Measurements from ENCODE around the gene MAN1A2. TPM values are rescaled to one million over a fixed set of nuclear protein-coding genes. Genes with fewer than 3 reads are reported as not detected.

The MAN1A2 gene
- total and polyA plus RNA-seq, 10 of the 15 experiments (the other 5 are each of a cell fraction or from before 2014, with no cell fraction given) = 2.8 to 23.6 (median 16.0) TPM

GRCh38 chr1:117562581-117563491, 195.6 kb downstream of the MAN1A2 start:
- ATAC-seq (no peak), DNase-seq (ENCODE audit: low read depth, low spot score) (no peak)
- no peak overlapping the region for H3K9ac ChIP-seq (ENCODE audit: control insufficient read depth, insufficient read depth, low read length)
- TF ChIP-seq CUX1 (IDR thresholded peaks at IDR 0.05; ENCODE audit: insufficient replicate concordance, low read depth, low read length) (no peak), SUPT20H (IDR thresholded peaks at IDR 0.05; ENCODE audit: borderline replicate concordance, control insufficient read depth, low read depth, low read length) (no peak), FOXM1 (IDR thresholded peaks at IDR 0.05; ENCODE audit: low read depth, low read length) (no peak), CEBPB (IDR thresholded peaks at IDR 0.05; ENCODE audit: borderline replicate concordance in 1 of 2, low read depth in 2 of 2, low read length in 2 of 2) (no peak), ZNF384 (IDR thresholded peaks at IDR 0.05; ENCODE audit: borderline replicate concordance, low read depth, low read length) (no peak), RELB (IDR thresholded peaks at IDR 0.05; ENCODE audit: low read depth) (no peak), ZBTB40 (IDR thresholded peaks at IDR 0.05; ENCODE audit: borderline replicate concordance) (no peak), SMAD5 (IDR thresholded peaks at IDR 0.05; ENCODE audit: low read depth) (no peak), PAX8 (IDR thresholded peaks at IDR 0.05) (no peak), JUND (IDR thresholded peaks at IDR 0.05; ENCODE audit: low read depth, low read length) (no peak), RCOR1 (conservative IDR thresholded peaks at IDR 0.05; ENCODE audit: low read depth, low read length) (no peak)

More at GRCh38 chr1:117562581-117563491, 195.6 kb downstream of the MAN1A2 start:
- H3K27ac ChIP-seq (ENCODE audit: control insufficient read depth, insufficient read depth) = no peak overlapping the region
- no peak for FAIRE-seq
- H2AFZ ChIP-seq (ENCODE audit: control insufficient read depth, low read depth, low read length) = no peak overlapping the region
- in situ Hi-C loops (cut with MboI) (no loop called here), intact Hi-C loops (cut with micrococcal nuclease; ENCODE audit: unreplicated experiment) (no loop called here)
- peaks cover 0 to 3% of the 10 kb centered on the region in 2 experiments; a peak in 2 of 4 replicates for H3K27me3 ChIP-seq (replicated peaks in 1 of 2; ENCODE audit: control insufficient read depth in 2 of 2, insufficient read depth in 2 of 2, low read length in 1 of 2)
- H3K79me2 ChIP-seq (ENCODE audit: control insufficient read depth, insufficient read depth, low read length) = no peaks in the 10 kb centered on the region
- ChIA-PET CTCF (interaction anchor here (1.4 to 2.3 kb wide), 2 partner anchors 28 to 195 kb away, joined by 4 to 5 read pairs; no protein-coding TSS in a partner anchor), POLR2A (no interaction called here), SMC1A (ENCODE audit: uncharacterized antibody, unreplicated experiment) (interaction anchor here (1.3 to 1.6 kb wide), 2 partner anchors 8 to 68 kb away, joined by 3 to 4 read pairs; no protein-coding TSS in a partner anchor), RAD21 (ENCODE audit: unreplicated experiment) (no interaction called here)
- H3K9me3 ChIP-seq (replicated peaks; ENCODE audit: control insufficient read depth, insufficient read depth, low read length) = no peaks in the 10 kb centered on the region; the same call in 2 of the 3 replicates
- H4K20me1 ChIP-seq (ENCODE audit: control insufficient read depth, insufficient read depth) = peaks cover 3% of the 10 kb centered on the region
- no peak overlapping the region for H3K4me2 ChIP-seq (ENCODE audit: control insufficient read depth, insufficient read depth)
- H3K4me1 ChIP-seq (ENCODE audit: control insufficient read depth, insufficient read depth, low read length) = no peaks in the 10 kb centered on the region
- 7% methylated on average over 9 of the region's 9 CpGs for WGBS (ENCODE audit: insufficient coverage, insufficient replicate concordance, low lambda C conversion rate, missing lambda C conversion rate)
- H3K36me3 ChIP-seq (ENCODE audit: control insufficient read depth in 2 of 2, insufficient read depth in 2 of 2, low read length in 1 of 2) = no peaks in the 10 kb centered on the region
- no peak overlapping the region for H3K4me3 ChIP-seq
- no TSS peak for BruUV-seq (replicated peaks)
